HL-60 (cell line): ENCODE measurements around the gene SEC16B.

ENCODE experiments used
- DNase-seq, 2 experiments: peaks; one replicate each; pipeline ENCODE4 v3.0.0-alpha.2; 2010 to 2020; ENCODE audit warnings: low read depth in 1 of 2, low spot score in 1 of 2
- H3K27ac ChIP-seq: fragments of 250-450 bp; sonication (Bioruptor Pico); replicated peaks from 2 replicates; pipeline ENCODE4 v1.5.1; 2020; ENCODE audit warnings: mild to moderate bottlenecking, moderate library complexity
- H3K27me3 ChIP-seq: fragments of 250-450 bp; sonication (Bioruptor Pico); 2 replicates; pipeline ENCODE4 v1.5.1; 2021; ENCODE audit warnings: mild to moderate bottlenecking, moderate library complexity; ENCODE audit not compliant: insufficient read depth, poor library complexity, severe bottlenecking
- H3K4me3 ChIP-seq: replicated peaks from 2 replicates; pipeline ENCODE4 v1.5.1; 2011; ENCODE audit warnings: mild to moderate bottlenecking, control low read depth, low read length; ENCODE audit not compliant: insufficient read depth
- GABPA ChIP-seq: IDR thresholded peaks from 2 replicates; pipeline ENCODE4 v1.6.1; 2012; ENCODE audit warnings: low read depth
- POLR2AphosphoS5 ChIP-seq: IDR thresholded peaks from 2 replicates; pipeline ENCODE4 v1.6.1; 2012; ENCODE audit warnings: low read depth
- SPI1 ChIP-seq: IDR thresholded peaks from 2 replicates; pipeline ENCODE4 v1.6.1; 2012; ENCODE audit warnings: low read depth, mild to moderate bottlenecking, borderline replicate concordance
- TF ChIP-seq, protein P1 (sequence below): IDR thresholded peaks from 2 replicates; pipeline ENCODE4 v1.6.1; 2012; ENCODE audit warnings: low read depth; ENCODE audit not compliant: insufficient replicate concordance
- TF ChIP-seq, protein P2 (sequence below): IDR thresholded peaks from one replicate; pipeline ENCODE4 v1.5.1; 2011; ENCODE audit warnings: low read length, control low read depth, inconsistent platforms; ENCODE audit not compliant: insufficient read depth

Gene SEC16B

DNA sequence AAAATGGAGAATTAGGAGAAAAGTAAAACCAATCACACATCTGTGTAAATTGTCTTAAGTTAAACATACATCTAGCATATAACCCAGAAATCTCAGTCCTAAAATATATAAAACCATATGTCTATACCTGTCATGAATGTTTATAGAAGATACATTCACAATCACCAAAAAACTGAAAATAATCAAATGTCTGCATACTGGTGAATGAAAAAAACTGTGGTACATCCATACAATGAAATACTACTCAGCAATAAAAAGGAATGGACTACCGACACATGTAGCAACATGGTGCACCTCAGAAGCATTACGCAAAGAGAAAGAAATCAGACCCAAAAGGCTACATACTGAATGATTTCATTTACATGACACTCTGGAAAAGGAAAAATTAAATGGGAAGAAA lies 47.7 kb upstream of the SEC16B start:
- TF ChIP-seq, protein P1, sequence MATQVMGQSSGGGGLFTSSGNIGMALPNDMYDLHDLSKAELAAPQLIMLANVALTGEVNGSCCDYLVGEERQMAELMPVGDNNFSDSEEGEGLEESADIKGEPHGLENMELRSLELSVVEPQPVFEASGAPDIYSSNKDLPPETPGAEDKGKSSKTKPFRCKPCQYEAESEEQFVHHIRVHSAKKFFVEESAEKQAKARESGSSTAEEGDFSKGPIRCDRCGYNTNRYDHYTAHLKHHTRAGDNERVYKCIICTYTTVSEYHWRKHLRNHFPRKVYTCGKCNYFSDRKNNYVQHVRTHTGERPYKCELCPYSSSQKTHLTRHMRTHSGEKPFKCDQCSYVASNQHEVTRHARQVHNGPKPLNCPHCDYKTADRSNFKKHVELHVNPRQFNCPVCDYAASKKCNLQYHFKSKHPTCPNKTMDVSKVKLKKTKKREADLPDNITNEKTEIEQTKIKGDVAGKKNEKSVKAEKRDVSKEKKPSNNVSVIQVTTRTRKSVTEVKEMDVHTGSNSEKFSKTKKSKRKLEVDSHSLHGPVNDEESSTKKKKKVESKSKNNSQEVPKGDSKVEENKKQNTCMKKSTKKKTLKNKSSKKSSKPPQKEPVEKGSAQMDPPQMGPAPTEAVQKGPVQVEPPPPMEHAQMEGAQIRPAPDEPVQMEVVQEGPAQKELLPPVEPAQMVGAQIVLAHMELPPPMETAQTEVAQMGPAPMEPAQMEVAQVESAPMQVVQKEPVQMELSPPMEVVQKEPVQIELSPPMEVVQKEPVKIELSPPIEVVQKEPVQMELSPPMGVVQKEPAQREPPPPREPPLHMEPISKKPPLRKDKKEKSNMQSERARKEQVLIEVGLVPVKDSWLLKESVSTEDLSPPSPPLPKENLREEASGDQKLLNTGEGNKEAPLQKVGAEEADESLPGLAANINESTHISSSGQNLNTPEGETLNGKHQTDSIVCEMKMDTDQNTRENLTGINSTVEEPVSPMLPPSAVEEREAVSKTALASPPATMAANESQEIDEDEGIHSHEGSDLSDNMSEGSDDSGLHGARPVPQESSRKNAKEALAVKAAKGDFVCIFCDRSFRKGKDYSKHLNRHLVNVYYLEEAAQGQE = no peak
- TF ChIP-seq GABPA (no peak), POLR2AphosphoS5 (no peak), SPI1 (no peak)
- TF ChIP-seq, protein P2, sequence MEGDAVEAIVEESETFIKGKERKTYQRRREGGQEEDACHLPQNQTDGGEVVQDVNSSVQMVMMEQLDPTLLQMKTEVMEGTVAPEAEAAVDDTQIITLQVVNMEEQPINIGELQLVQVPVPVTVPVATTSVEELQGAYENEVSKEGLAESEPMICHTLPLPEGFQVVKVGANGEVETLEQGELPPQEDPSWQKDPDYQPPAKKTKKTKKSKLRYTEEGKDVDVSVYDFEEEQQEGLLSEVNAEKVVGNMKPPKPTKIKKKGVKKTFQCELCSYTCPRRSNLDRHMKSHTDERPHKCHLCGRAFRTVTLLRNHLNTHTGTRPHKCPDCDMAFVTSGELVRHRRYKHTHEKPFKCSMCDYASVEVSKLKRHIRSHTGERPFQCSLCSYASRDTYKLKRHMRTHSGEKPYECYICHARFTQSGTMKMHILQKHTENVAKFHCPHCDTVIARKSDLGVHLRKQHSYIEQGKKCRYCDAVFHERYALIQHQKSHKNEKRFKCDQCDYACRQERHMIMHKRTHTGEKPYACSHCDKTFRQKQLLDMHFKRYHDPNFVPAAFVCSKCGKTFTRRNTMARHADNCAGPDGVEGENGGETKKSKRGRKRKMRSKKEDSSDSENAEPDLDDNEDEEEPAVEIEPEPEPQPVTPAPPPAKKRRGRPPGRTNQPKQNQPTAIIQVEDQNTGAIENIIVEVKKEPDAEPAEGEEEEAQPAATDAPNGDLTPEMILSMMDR = no peak

DNA sequence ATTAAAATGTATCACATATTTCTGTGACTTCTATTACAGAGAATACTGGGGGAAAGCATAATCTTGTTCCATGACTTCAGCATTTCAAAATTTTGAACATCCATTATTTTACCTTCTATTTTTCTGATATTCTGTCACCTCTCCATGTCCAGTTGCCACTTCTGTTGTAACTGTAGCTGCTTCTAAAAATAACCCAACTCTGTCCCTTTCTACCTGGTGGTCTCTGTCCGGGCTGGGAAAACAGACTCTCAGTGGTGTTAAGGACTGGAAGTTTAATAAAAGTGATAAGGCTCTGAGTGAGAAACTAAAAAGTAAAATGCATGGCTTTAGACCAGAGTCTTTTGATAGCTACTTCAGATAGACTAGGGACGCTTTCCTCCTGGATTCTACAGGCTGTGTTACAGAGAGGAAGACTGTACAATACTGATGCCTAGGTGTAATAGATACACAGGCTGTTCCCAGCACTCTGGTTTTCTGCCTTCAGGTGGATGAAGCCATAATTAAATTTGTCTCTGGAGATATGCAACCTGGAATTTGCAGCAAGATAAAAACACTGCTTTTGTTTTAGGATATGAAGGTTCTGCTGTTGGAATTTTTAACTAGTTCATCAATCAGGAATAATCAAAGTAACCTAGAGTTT lies 42.1 kb upstream of the SEC16B start:
- TF ChIP-seq, protein P2 = no peak
- TF ChIP-seq, protein P1 = no peak
- TF ChIP-seq SPI1 (no peak), POLR2AphosphoS5 (no peak)

More for the DNA sequence above, 47.7 kb upstream of the SEC16B start:
- H3K4me3 ChIP-seq = no peak overlapping the region
- no peak for DNase-seq
- no peaks in the 10 kb centered on the region for H3K27me3 ChIP-seq
- no peak overlapping the region for H3K27ac ChIP-seq

DNA sequence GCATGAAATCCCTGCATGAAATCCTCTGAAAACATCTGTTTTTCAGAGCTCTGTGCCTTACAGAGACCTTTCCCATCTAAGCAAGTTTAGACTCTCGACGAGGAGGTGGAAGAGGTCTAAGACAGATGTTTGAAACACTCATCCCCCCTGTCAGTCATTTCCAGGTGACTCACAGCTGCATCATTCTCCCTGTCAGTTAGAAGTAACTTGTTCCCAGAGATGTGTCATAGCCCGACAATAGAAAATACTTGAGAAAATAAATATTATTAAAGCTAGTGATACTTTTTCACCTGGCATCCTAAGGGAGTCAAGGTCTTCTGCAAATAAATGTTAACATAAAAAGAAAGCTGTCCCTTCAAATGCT lies 41.6 kb upstream of the SEC16B start:
- Histone ChIP-seq H3K4me3 (no peak overlapping the region), H3K27ac (no peak overlapping the region), H3K27me3 (no peaks in the 10 kb centered on the region)
- no peak for TF ChIP-seq SPI1
- TF ChIP-seq, protein P1 = no peak
- TF ChIP-seq GABPA = no peak
- TF ChIP-seq, protein P2 = no peak
- no peak for TF ChIP-seq POLR2AphosphoS5
- DNase-seq = no peak

More for the DNA sequence above, 42.1 kb upstream of the SEC16B start:
- Histone ChIP-seq H3K4me3 (no peak overlapping the region), H3K27ac (no peak overlapping the region), H3K27me3 (no peaks in the 10 kb centered on the region)
- no peak for DNase-seq
